NCI-H1930 (cell line): ENCODE data around the gene XYLT1.

Experiments used
- DNase-seq, 2 experiments: peaks; one replicate each; lab custom pipeline; 2025; lab: John Stamatoyannopoulos, UW

Gene XYLT1

GRCh38 chr16:17286443-17286842 lies 184.3 kb downstream of the XYLT1 start:
- DNase-seq: no peak

- no peak for DNase-seq
These were observed 187.7 kb downstream of the XYLT1 start for GRCh38 chr16:17283016-17283415.

GRCh38 chr16:17282247-17282646 lies 188.5 kb downstream of the XYLT1 start:
- DNase-seq: no peak

GRCh38 chr16:17281052-17281451 lies 189.7 kb downstream of the XYLT1 start:
- DNase-seq: no peak

GRCh38 chr16:17278988-17279387 lies 191.8 kb downstream of the XYLT1 start:
- DNase-seq: no peak

GRCh38 chr16:17277981-17278381 lies 192.8 kb downstream of the XYLT1 start:
- DNase-seq: no peak

GRCh38 chr16:17276610-17277009 lies 194.2 kb downstream of the XYLT1 start:
- DNase-seq: no peak

- DNase-seq: no peak
These were observed 194.7 kb downstream of the XYLT1 start for GRCh38 chr16:17276010-17276530.

- no peak for DNase-seq
These were observed 195.4 kb downstream of the XYLT1 start for GRCh38 chr16:17275076-17276009.

- DNase-seq: no peak
These were observed 197.6 kb downstream of the XYLT1 start for GRCh38 chr16:17273142-17273561.

GRCh38 chr16:17272716-17273115 lies 198.0 kb downstream of the XYLT1 start:
- no peak for DNase-seq

- no peak for DNase-seq
These were observed 199.1 kb downstream of the XYLT1 start for GRCh38 chr16:17271687-17272086.

GRCh38 chr16:17270683-17271109 lies 200.1 kb downstream of the XYLT1 start:
- DNase-seq: no peak

GRCh38 chr16:17270111-17270510 lies 200.6 kb downstream of the XYLT1 start:
- no peak for DNase-seq

GRCh38 chr16:17269439-17269838 lies 201.3 kb downstream of the XYLT1 start:
- DNase-seq: no peak

- DNase-seq: no peak
These were observed 204.0 kb downstream of the XYLT1 start for GRCh38 chr16:17266608-17267313.

- no peak for DNase-seq
These were observed 205.6 kb downstream of the XYLT1 start for GRCh38 chr16:17265154-17265553.

- no peak for DNase-seq
These were observed 209.4 kb downstream of the XYLT1 start for GRCh38 chr16:17261197-17261858.

- DNase-seq: no peak
These were observed 210.4 kb downstream of the XYLT1 start for GRCh38 chr16:17260276-17260849.

GRCh38 chr16:17259751-17260270 lies 210.9 kb downstream of the XYLT1 start:
- no peak for DNase-seq

GRCh38 chr16:17258848-17259713 lies 211.7 kb downstream of the XYLT1 start:
- DNase-seq: no peak
